ENCODE results near the gene MAP7. TPM values are rescaled to one million over a fixed set of nuclear protein-coding genes. Genes with fewer than 3 reads are reported as not detected.

The MAP7 gene
- total and polyA plus RNA-seq, 2 donors (not counting 3 experiments of a cell fraction or from before 2014, with no cell fraction given), result 0.07 to 0.42 TPM

DNA sequence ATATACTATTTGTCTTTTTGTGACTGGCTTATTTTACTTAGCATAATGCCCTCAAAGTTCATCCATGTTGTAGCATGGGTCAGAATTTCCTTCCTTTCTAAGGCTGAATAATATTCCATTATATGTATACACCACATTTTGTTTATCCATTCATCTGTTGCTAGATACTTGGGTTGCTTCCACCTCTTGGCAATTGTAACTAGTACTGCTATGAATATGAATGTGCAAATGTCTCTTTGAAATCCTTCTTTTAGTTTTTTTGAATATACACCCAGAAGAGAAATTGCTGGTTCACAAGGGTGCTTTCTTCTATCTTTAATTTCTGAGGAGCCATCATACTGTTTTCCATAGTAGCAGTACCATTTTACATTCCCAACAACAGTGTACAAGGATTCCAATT is 21.3 kb upstream of the MAP7 start:
- BruUV-seq (replicated peaks), result no TSS peak
- Histone ChIP-seq H3K4me2 (ENCODE audit: insufficient read depth, low read length) (no peak overlapping the region), H3K9me3 (replicated peaks; ENCODE audit: control insufficient read depth, insufficient read depth, low read length) (no peaks in the 10 kb centered on the region), H3K9ac (replicated peaks; ENCODE audit: extremely low read depth, insufficient read depth, low read length) (no peak overlapping the region), H3K27me3 (ENCODE audit: control insufficient read depth in 2 of 2, insufficient read depth in 2 of 2, low read length in 2 of 2) (no peaks in the 10 kb centered on the region), H3K4me3 (replicated peaks in 1 of 3; ENCODE audit: insufficient read depth in 1 of 3, low read depth in 1 of 3, low read length in 3 of 3) (no peak overlapping the region), H3K4me1 (ENCODE audit: control insufficient read depth, extremely low read depth, insufficient read depth, low read length) (peaks cover 5% of the 10 kb centered on the region), H3K36me3 (ENCODE audit: control insufficient read depth in 2 of 2, extremely low read depth in 1 of 2, insufficient read depth in 2 of 2, low read length in 2 of 2) (no peaks in the 10 kb centered on the region), H2AFZ (ENCODE audit: low read depth, low read length) (no peak overlapping the region), H3K9me1 (replicated peaks; ENCODE audit: control insufficient read depth, extremely low read depth, insufficient read depth, low read length) (no peaks in the 10 kb centered on the region), H3K27ac (ENCODE audit: insufficient read depth, low read depth, low read length) (no peak overlapping the region), H4K20me1 (replicated peaks; ENCODE audit: control insufficient read depth, extremely low read depth, insufficient read depth, low read length) (no peaks in the 10 kb centered on the region), H3K79me2 (ENCODE audit: control insufficient read depth, insufficient read depth, low read length) (no peaks in the 10 kb centered on the region)
- no peak for FAIRE-seq
- dilution Hi-C loops (cut with MboI; ENCODE audit: extremely low pct_ligation_motif_present, low sequenced_read_pairs) (no loop called here), intact Hi-C loops (cut with micrococcal nuclease) (no loop called here)
- TF ChIP-seq JUN (IDR thresholded peaks at IDR 0.05; ENCODE audit: borderline replicate concordance, insufficient read depth, insufficient read length, low read depth), result no peak
- TF ChIP-seq POLR2AphosphoS5 (IDR thresholded peaks at IDR 0.05; ENCODE audit: insufficient read depth, low read depth, low read length), result no peak
- no peak for TF ChIP-seq MYC (IDR thresholded peaks at IDR 0.05; ENCODE audit: low read depth, low read length)
- TF ChIP-seq EZH2 (IDR thresholded peaks at IDR 0.05; ENCODE audit: borderline replicate concordance, low read depth, low read length, severe bottlenecking), result no peak
- TF ChIP-seq POLR2A (IDR thresholded peaks at IDR 0.05; ENCODE audit: low read depth, low read length), result no peak
- no peak for TF ChIP-seq GATA2 (IDR thresholded peaks at IDR 0.05; ENCODE audit: insufficient read depth, insufficient read length, low read depth, low read length)
- TF ChIP-seq, protein P1, sequence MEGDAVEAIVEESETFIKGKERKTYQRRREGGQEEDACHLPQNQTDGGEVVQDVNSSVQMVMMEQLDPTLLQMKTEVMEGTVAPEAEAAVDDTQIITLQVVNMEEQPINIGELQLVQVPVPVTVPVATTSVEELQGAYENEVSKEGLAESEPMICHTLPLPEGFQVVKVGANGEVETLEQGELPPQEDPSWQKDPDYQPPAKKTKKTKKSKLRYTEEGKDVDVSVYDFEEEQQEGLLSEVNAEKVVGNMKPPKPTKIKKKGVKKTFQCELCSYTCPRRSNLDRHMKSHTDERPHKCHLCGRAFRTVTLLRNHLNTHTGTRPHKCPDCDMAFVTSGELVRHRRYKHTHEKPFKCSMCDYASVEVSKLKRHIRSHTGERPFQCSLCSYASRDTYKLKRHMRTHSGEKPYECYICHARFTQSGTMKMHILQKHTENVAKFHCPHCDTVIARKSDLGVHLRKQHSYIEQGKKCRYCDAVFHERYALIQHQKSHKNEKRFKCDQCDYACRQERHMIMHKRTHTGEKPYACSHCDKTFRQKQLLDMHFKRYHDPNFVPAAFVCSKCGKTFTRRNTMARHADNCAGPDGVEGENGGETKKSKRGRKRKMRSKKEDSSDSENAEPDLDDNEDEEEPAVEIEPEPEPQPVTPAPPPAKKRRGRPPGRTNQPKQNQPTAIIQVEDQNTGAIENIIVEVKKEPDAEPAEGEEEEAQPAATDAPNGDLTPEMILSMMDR (IDR thresholded peaks at IDR 0.05; ENCODE audit: extremely low read depth in 1 of 2, insufficient read depth in 1 of 2, low read depth in 1 of 2, low read length in 2 of 2), result no peak
- no peak for TF ChIP-seq FOS (IDR thresholded peaks at IDR 0.05; ENCODE audit: borderline replicate concordance, insufficient read depth, low read length)
- TF ChIP-seq, protein P2, sequence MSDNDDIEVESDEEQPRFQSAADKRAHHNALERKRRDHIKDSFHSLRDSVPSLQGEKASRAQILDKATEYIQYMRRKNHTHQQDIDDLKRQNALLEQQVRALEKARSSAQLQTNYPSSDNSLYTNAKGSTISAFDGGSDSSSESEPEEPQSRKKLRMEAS (IDR thresholded peaks at IDR 0.05; ENCODE audit: insufficient read depth, insufficient read length), result no peak
- ChIA-PET POLR2A (no interaction called here), CTCF (no interaction called here)
- DNase-seq (ENCODE audit: low read depth, low spot score), result no peak
